Caco-2 (cell line): ENCODE measurements around the gene RNF145. TPM values are rescaled to one million over a fixed set of nuclear protein-coding genes. Genes with fewer than 3 reads are reported as not detected.
"Not testable (repeated sequence)": the region's sequence is repeated elsewhere in the genome, so short reads cannot be mapped to it uniquely, and the experiment has no call there.

Experiments used
- BruUV-seq: library from RNA; stranded (reverse); fragments of 400-500 nt; replicated peaks from 2 replicates; lab custom pipeline; 2021; lab: Mats Ljungman, UMichigan
- CTCF ChIA-PET: fragments of 300-600 bp; sonication (Branson Sonifier 250); formaldehyde crosslinking; loops from one replicate; lab custom pipeline; 2022; ENCODE audit warnings: antibody characterized with exemption; lab: Charles Lee
- POLR2A ChIA-PET: fragments of 300-600 bp; sonication (Branson Sonifier 250); formaldehyde crosslinking; loops from one replicate; lab custom pipeline; 2022; ENCODE audit warnings: antibody characterized with exemption; lab: Charles Lee
- DNase-seq, 2 experiments: peaks; one replicate each; pipeline versions ENCODE4 v3.0.0 to v3.0.0-alpha.2; 2020 to 2022
- H3K27me3 ChIP-seq: replicated peaks from 2 replicates; pipeline ENCODE4 v1.6.0; 2011; ENCODE audit warnings: low read length; ENCODE audit not compliant: control insufficient read depth, insufficient read depth
- H3K36me3 ChIP-seq: 2 replicates; pipeline ENCODE4 v1.5.1; 2011; ENCODE audit warnings: low read length; ENCODE audit not compliant: control insufficient read depth, insufficient read depth
- H3K4me1 ChIP-seq: fragments of 250-450 bp; sonication (Bioruptor Pico); 2 replicates; pipeline ENCODE4 v1.5.1; 2020; ENCODE audit warnings: mild to moderate bottlenecking
- H3K4me3 ChIP-seq: 2 replicates; pipeline ENCODE4 v1.5.1; 2011; ENCODE audit warnings: low read depth, mild to moderate bottlenecking, control low read depth, low read length
- H3K9me3 ChIP-seq: fragments of 250-450 bp; sonication (Bioruptor Pico); 2 replicates; pipeline ENCODE4 v1.5.1; 2020; ENCODE audit warnings: mild to moderate bottlenecking, moderate library complexity
- H3K27ac Mint-ChIP-seq: one replicate; pipeline ENCODE4 v1.8.0; 2022; ENCODE audit warnings: mixed read lengths; ENCODE audit not compliant: unreplicated experiment
- H3K27me3 Mint-ChIP-seq: one replicate; pipeline ENCODE4 v1.8.0; 2022; ENCODE audit warnings: mixed read lengths; ENCODE audit not compliant: insufficient read depth, unreplicated experiment
- H3K36me3 Mint-ChIP-seq: one replicate; pipeline ENCODE4 v1.8.0; 2022; ENCODE audit warnings: mild to moderate bottlenecking, mixed read lengths; ENCODE audit not compliant: insufficient read depth, unreplicated experiment
- H3K4me1 Mint-ChIP-seq: one replicate; pipeline ENCODE4 v1.8.0; 2022; ENCODE audit warnings: low read depth, mixed read lengths; ENCODE audit not compliant: unreplicated experiment
- H3K4me3 Mint-ChIP-seq: one replicate; pipeline ENCODE4 v1.8.0; 2022; ENCODE audit warnings: mild to moderate bottlenecking, moderate library complexity, mixed read lengths; ENCODE audit not compliant: unreplicated experiment
- H3K9me3 Mint-ChIP-seq: one replicate; pipeline ENCODE4 v1.8.0; 2022; ENCODE audit warnings: mixed read lengths; ENCODE audit not compliant: unreplicated experiment
- CTCF ChIP-seq, 2 experiments: fragments of 200-600 bp in 1 of 2; IDR thresholded peaks; 1 replicate in 1 of 2; 2 replicates in 1 of 2; pipeline versions ENCODE4 v1.5.1 to v1.8.0; 2011 to 2022; ENCODE audit warnings: antibody characterized with exemption in 1 of 2, control low read depth in 1 of 2, inconsistent platforms in 1 of 2, low read depth in 1 of 2, low read length in 1 of 2, mild to moderate bottlenecking in 1 of 2, moderate library complexity in 1 of 2; ENCODE audit not compliant: insufficient read depth in 1 of 2, severe bottlenecking in 1 of 2, unreplicated experiment in 1 of 2
- intact Hi-C: fragments of 100-400 bp; cut with micrococcal nuclease; formaldehyde crosslinking; loops from one replicate; pipeline ENCODE4 v1.10.0; 2022; ENCODE audit not compliant: unreplicated experiment
- total RNA-seq: library from RNA; stranded (reverse); gene quantifications from 2 replicates; pipeline ENCODE4 v1.2.3, GENCODE V29; 2022

RNF145 gene
- total RNA-seq, 1 experiment from 2014 or later = 38.7 TPM

GRCh38 chr5:159230657-159231056 is 21.3 kb upstream of the RNF145 start:
- ChIA-PET CTCF (no interaction called here), POLR2A (no interaction called here)
- H3K27me3 ChIP-seq = no peaks in the 10 kb centered on the region; the same call in 1 of the 2 replicates
- peak in 1 of 2 experiments; percentile 24 for DNase-seq
- H3K9me3 Mint-ChIP-seq = no peaks in the 10 kb centered on the region
- H3K36me3 Mint-ChIP-seq = no peaks in the 10 kb centered on the region
- H3K9me3 ChIP-seq = no peaks in the 10 kb centered on the region
- BruUV-seq = no TSS peak
- H3K27me3 Mint-ChIP-seq = peaks cover 11% of the 10 kb centered on the region
- peaks cover 7% of the 10 kb centered on the region for H3K4me1 Mint-ChIP-seq
- 0 out of 2 replicates have a peak, but pooled peaks cover 4% of the 10 kb centered on the region for H3K4me1 ChIP-seq
- intact Hi-C loops = no loop called here
- TF ChIP-seq CTCF (IDR thresholded peaks at IDR 0.05; ENCODE audit: insufficient read depth in 1 of 2, low read depth in 1 of 2, low read length in 1 of 2, severe bottlenecking in 1 of 2, unreplicated experiment in 1 of 2) = no peak
- no peak overlapping the region for H3K4me3 Mint-ChIP-seq
- H3K36me3 ChIP-seq = no peaks in the 10 kb centered on the region
- H3K4me3 ChIP-seq = no peak overlapping the region
- H3K27ac Mint-ChIP-seq = no peak overlapping the region

GRCh38 chr5:159228097-159228496 is 18.7 kb upstream of the RNF145 start:
- H3K36me3 Mint-ChIP-seq, H3K27ac Mint-ChIP-seq, H3K4me1 ChIP-seq, H3K9me3 ChIP-seq, H3K4me3 Mint-ChIP-seq, H3K36me3 ChIP-seq, POLR2A ChIA-PET, CTCF ChIA-PET, H3K4me3 ChIP-seq, DNase-seq, H3K4me1 Mint-ChIP-seq, BruUV-seq, H3K9me3 Mint-ChIP-seq, intact Hi-C loops, H3K27me3 ChIP-seq: not testable (repeated sequence)
- peaks cover 12% of the 10 kb centered on the region for H3K27me3 Mint-ChIP-seq

GRCh38 chr5:159227452-159227851 is 18.1 kb upstream of the RNF145 start:
- 0 out of 2 replicates have a peak, but pooled peaks cover 4% of the 10 kb centered on the region for H3K4me1 ChIP-seq
- H3K4me1 Mint-ChIP-seq = peaks cover 7% of the 10 kb centered on the region
- no peak for DNase-seq
- BruUV-seq = no TSS peak
- H3K36me3 Mint-ChIP-seq = no peaks in the 10 kb centered on the region
- no peaks in the 10 kb centered on the region for H3K9me3 Mint-ChIP-seq
- no peaks in the 10 kb centered on the region for H3K36me3 ChIP-seq
- H3K9me3 ChIP-seq = no peaks in the 10 kb centered on the region
- no peaks in the 10 kb centered on the region for H3K27me3 ChIP-seq
- H3K27ac Mint-ChIP-seq = no peak overlapping the region
- intact Hi-C loops = no loop called here
- POLR2A ChIA-PET = no interaction called here
- CTCF ChIA-PET = interaction anchor here (0.6 kb wide), 1 partner anchor 90 kb away, joined by 3 read pairs; no protein-coding TSS in a partner anchor
- peaks cover 9% of the 10 kb centered on the region for H3K27me3 Mint-ChIP-seq
- H3K4me3 Mint-ChIP-seq = no peak overlapping the region
- TF ChIP-seq CTCF (IDR thresholded peaks at IDR 0.05; ENCODE audit: insufficient read depth in 1 of 2, low read depth in 1 of 2, low read length in 1 of 2, severe bottlenecking in 1 of 2, unreplicated experiment in 1 of 2) = no peak
- no peak overlapping the region for H3K4me3 ChIP-seq
